SK-N-SH treated with all-trans-retinoic acid at 6 μM for 48 hours (cell line): ENCODE results near the gene C2orf81.

Experiments
- ATAC-seq: fragments of 200-7000 bp; cut with Tn5 transposase; 3 replicates; pipeline ENCODE4 v1.9.1; 2020; ENCODE audit warnings: mild to moderate bottlenecking, moderate library complexity
- ARNTL ChIP-seq: fragments of 450-650 bp; formaldehyde crosslinking; IDR thresholded peaks from 2 replicates; pipeline ENCODE4 v1.5.0; 2020; ENCODE audit warnings: low read depth, mild to moderate bottlenecking, moderate library complexity, borderline replicate concordance
- BACH2 ChIP-seq: fragments of 250-450 bp; sonication (Bioruptor Pico); IDR thresholded peaks from 2 replicates; pipeline ENCODE4 v1.9.0; 2021; ENCODE audit warnings: mild to moderate bottlenecking, borderline replicate concordance
- CSDC2 ChIP-seq: fragments of 250-450 bp; sonication (Bioruptor Pico); IDR thresholded peaks from 2 replicates; pipeline ENCODE4 v1.5.0; 2020; ENCODE audit warnings: mild to moderate bottlenecking, moderate library complexity
- CSRNP3 ChIP-seq: fragments of 250-450 bp; sonication (Bioruptor Pico); IDR thresholded peaks from 2 replicates; pipeline ENCODE4 v1.5.1; 2021; ENCODE audit warnings: mild to moderate bottlenecking, moderate library complexity
- ESRRG ChIP-seq: fragments of 250-450 bp; sonication (Bioruptor Pico); IDR thresholded peaks from 2 replicates; pipeline ENCODE4 v1.6.1; 2021; ENCODE audit warnings: mild to moderate bottlenecking
- GLIS3 ChIP-seq: fragments of 250-450 bp; sonication (Bioruptor Pico); IDR thresholded peaks from 2 replicates; pipeline ENCODE4 v1.5.0; 2020; ENCODE audit warnings: mild to moderate bottlenecking, moderate library complexity
- ISL1 ChIP-seq: fragments of 250-450 bp; sonication (Bioruptor Pico); IDR thresholded peaks from 2 replicates; pipeline ENCODE4 v2.1.2; 2022; ENCODE audit warnings: mild to moderate bottlenecking, moderate library complexity
- POU6F1 ChIP-seq: fragments of 250-450 bp; sonication (Bioruptor Pico); IDR thresholded peaks from 2 replicates; pipeline ENCODE4 v1.8.0; 2021; ENCODE audit warnings: low read depth, mild to moderate bottlenecking, moderate library complexity, borderline replicate concordance
- PPARA ChIP-seq: fragments of 250-450 bp; sonication (Bioruptor Pico); IDR thresholded peaks from 2 replicates; pipeline ENCODE4 v1.5.0; 2020; ENCODE audit warnings: mild to moderate bottlenecking, borderline replicate concordance
- RARB ChIP-seq: fragments of 250-450 bp; sonication (Bioruptor Pico); IDR thresholded peaks from 2 replicates; pipeline ENCODE4 v1.8.0; 2021; ENCODE audit warnings: mild to moderate bottlenecking, moderate library complexity
- SNAI2 ChIP-seq: fragments of 250-450 bp; sonication (Bioruptor Pico); IDR thresholded peaks from 2 replicates; pipeline ENCODE4 v1.5.0; 2020; ENCODE audit warnings: mild to moderate bottlenecking, moderate library complexity
- TCF4 ChIP-seq: fragments of 250-450 bp; sonication (Bioruptor Pico); IDR thresholded peaks from 2 replicates; pipeline ENCODE4 v1.8.0; 2021; ENCODE audit warnings: mild to moderate bottlenecking, moderate library complexity, borderline replicate concordance
- TOX ChIP-seq: fragments of 250-450 bp; sonication (Bioruptor Pico); IDR thresholded peaks from 2 replicates; pipeline ENCODE4 v1.8.0; 2021; ENCODE audit warnings: mild to moderate bottlenecking, moderate library complexity, borderline replicate concordance
- TSHZ2 ChIP-seq: fragments of 250-450 bp; sonication (Bioruptor Pico); IDR thresholded peaks from 2 replicates; pipeline ENCODE4 v1.5.0; 2020; ENCODE audit warnings: mild to moderate bottlenecking, moderate library complexity
- ZC3H10 ChIP-seq: fragments of 250-450 bp; sonication (Bioruptor Pico); IDR thresholded peaks from 2 replicates; pipeline ENCODE4 v1.5.1; 2021; ENCODE audit warnings: mild to moderate bottlenecking, moderate library complexity
- ZFP3 ChIP-seq: fragments of 250-450 bp; sonication (Bioruptor Pico); IDR thresholded peaks from 2 replicates; pipeline ENCODE4 v1.5.0; 2020; ENCODE audit warnings: mild to moderate bottlenecking, moderate library complexity
- ZFP30 ChIP-seq: fragments of 450-650 bp; formaldehyde crosslinking; IDR thresholded peaks from 2 replicates; pipeline ENCODE4 v1.5.0; 2022; ENCODE audit warnings: mild to moderate bottlenecking, moderate library complexity
- ZNF565 ChIP-seq: fragments of 450-650 bp; formaldehyde crosslinking; conservative IDR thresholded peaks from 2 replicates; pipeline ENCODE4 v1.5.0; 2020; ENCODE audit warnings: low read depth, mild to moderate bottlenecking, moderate library complexity
- ZNF70 ChIP-seq: fragments of 450-650 bp; formaldehyde crosslinking; IDR thresholded peaks from 2 replicates; pipeline ENCODE4 v1.5.0; 2020; ENCODE audit warnings: mild to moderate bottlenecking, moderate library complexity
- ZNF8 ChIP-seq: fragments of 450-650 bp; formaldehyde crosslinking; IDR thresholded peaks from 2 replicates; pipeline ENCODE4 v1.5.0; 2020; ENCODE audit warnings: mild to moderate bottlenecking, moderate library complexity

Gene C2orf81

GRCh38 chr2:74414881-74415761, 6.3 kb downstream of the C2orf81 start:
- ATAC-seq, result no peak
- TF ChIP-seq ZNF565 (CRISPR knock-in tag) (no peak), PPARA (CRISPR knock-in tag) (no peak), ISL1 (CRISPR knock-in tag) (no peak), TSHZ2 (no peak)

GRCh38 chr2:74414441-74414840, 7.0 kb downstream of the C2orf81 start:
- TF ChIP-seq ZNF70 (CRISPR knock-in tag), result no peak
- TF ChIP-seq ZFP3, result no peak
- ATAC-seq, result no peak

GRCh38 chr2:74413001-74413698, 8.3 kb downstream of the C2orf81 start:
- no peak for ATAC-seq

More at GRCh38 chr2:74413001-74413698, 8.3 kb downstream of the C2orf81 start:
- TF ChIP-seq CSRNP3 (CRISPR knock-in tag) (no peak), GLIS3 (CRISPR knock-in tag) (no peak), TCF4 (CRISPR knock-in tag) (no peak), POU6F1 (CRISPR knock-in tag) (no peak), ARNTL (no peak), ZNF70 (CRISPR knock-in tag) (no peak), ZNF565 (CRISPR knock-in tag) (no peak), ESRRG (CRISPR knock-in tag) (no peak), CSDC2 (CRISPR knock-in tag) (no peak), SNAI2 (CRISPR knock-in tag) (no peak), BACH2 (CRISPR knock-in tag) (no peak), ZFP3 (no peak), ISL1 (CRISPR knock-in tag) (no peak), ZNF8 (CRISPR knock-in tag) (no peak), RARB (CRISPR knock-in tag) (no peak), ZC3H10 (CRISPR knock-in tag) (no peak), PPARA (CRISPR knock-in tag) (no peak), TSHZ2 (no peak), ZFP30 (CRISPR knock-in tag) (no peak), TOX (CRISPR knock-in tag) (no peak)
- TF ChIP-seq, all 23 proteins: peak for 0
